Fibroblast of skin of scalp (primary cell): ENCODE measurements around the gene ZNF396.
A peak's percentile ranks its signal among the peaks of the same experiment; 100 is the strongest.

Experiments
- DNase-seq: peaks from one replicate; pipeline ENCODE4 v3.0.0-alpha.2; 2013

Gene ZNF396

DNA sequence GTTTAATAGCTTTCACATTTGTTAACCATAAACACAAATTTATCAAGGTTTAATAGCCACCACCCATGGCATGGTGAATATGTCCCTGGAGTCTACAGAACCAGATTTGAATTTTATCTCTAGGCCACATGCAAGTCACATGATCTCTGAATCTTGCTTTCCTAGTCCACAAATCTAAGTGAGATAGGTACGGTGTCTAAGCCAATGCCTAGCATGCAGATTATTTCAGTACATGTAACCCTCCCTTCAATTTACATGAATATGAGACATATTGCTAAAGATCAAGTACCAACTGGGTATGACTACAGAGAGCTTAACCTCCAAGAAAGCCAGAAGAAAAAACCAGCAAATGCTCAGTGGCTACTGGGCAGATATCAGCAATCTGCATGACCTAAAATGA lies 42.9 kb downstream of the ZNF396 start:
- DNase-seq = no peak

DNA sequence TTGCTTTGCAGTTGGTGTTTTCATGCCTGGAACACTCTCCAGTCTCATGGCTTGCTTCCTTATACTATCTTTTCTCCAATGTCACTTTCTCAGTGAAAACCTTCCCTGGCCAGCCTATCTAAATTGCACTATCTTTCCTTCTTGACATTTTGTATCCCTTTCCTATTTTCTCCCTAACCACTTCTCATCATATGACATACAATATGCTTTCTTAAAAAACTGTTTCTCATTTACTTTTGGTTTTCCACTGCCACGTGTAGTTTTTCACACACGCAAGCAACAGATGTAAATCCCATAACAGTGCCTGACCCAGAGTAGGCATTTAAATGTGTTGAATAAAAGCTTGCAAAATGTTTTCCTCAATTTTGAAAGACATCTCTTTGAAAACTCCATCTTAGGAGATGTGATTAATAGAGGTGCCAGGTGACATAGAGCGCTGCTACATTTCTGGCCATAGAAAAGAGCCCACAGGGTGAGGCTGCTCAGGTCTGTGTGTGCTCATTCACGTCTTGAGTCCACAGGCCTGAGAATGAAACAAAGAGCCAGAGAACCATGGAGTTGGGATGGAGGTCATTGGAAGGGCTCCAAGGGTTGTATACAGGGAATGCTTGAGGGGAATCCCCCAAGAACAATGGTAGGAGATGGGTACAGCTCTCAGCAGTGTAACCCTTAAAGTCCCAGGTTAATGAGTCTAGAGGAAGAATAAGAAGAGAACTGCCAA lies 45.6 kb downstream of the ZNF396 start:
- DNase-seq = no peak

DNA sequence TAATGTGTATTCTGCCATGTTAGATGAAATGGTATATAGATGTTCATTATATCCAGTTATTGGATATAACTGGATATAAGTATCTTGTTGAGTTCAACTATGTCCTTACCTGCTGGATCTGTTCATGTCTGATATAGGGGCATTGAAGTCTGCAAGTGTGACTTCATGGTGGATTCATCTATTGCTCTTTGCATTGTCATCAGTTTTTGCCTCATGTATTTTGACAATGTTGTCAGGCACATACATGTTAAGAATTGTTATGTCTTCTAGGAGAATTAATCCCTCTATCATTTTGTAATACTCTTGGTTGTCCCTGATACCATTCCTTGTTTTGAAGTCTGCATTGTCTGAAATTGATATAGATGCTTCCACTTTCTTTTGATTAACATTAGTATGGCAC lies 48.3 kb downstream of the ZNF396 start:
- DNase-seq = no peak

DNA sequence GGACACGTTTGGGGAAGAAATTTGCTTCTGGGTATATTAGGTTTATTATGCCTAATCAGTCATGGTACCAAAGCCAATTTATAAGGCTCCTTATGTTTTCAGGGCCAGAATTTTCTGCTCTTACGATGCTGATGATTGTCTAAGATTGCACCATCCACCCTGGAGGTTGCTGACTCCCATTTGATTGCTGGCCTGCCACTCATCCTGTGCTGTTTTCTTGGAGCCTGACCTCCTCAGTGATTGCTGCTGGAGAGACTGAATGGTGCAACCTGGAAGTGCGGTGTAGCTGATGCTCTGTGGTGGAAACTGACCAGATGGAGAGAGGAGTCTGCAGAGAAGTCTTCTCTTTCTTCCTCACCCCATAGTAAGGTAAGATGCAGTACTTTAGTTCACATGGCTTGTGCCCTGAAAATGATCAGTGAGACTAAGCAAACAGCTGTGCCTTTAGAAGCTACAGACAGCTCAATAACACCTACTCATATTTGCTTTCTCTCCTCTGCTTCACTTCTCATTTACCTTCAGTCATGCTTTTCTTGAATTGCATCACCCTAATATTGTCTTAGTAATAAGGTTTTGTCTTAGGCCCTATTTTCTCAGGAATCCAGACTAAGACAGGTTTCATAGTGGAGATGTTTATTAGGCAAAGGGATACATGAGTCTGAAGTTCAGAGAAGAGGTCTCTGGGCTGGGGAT lies 50.3 kb downstream of the ZNF396 start:
- DNase-seq = no peak

DNA sequence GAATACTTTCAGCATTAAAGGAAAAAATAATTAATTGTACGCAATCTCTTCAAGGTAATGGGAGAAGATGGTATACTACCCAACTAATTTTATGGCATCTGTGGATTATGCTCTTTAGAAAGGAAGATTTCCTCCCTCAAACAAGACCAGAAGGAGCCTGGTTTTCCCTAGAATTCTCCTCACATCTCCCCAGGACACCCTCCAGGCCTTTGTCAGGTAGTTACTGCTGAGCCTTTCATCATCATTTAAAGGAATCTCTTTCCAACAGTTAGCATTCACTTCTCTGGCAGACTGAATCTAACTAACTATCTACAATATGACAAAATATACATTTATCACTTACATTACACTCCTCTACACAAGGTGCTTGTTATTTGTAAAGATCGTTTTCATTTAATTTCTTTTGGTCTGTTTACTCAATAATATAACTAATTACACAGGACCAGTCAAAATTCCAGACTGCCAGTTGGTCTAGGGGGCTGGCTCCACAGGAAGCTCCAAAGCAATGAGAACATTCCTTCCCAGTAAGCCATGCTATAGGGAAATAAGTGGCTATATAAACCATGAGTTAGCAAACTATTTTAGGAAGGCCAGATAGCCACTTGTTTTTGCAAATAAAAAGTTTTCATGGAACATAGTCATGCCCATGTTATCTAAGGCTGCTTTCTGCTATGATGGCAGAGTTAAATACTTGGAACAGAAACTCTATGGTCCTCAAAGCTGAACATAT lies 52.0 kb downstream of the ZNF396 start:
- DNase-seq = peak; percentile 63

DNA sequence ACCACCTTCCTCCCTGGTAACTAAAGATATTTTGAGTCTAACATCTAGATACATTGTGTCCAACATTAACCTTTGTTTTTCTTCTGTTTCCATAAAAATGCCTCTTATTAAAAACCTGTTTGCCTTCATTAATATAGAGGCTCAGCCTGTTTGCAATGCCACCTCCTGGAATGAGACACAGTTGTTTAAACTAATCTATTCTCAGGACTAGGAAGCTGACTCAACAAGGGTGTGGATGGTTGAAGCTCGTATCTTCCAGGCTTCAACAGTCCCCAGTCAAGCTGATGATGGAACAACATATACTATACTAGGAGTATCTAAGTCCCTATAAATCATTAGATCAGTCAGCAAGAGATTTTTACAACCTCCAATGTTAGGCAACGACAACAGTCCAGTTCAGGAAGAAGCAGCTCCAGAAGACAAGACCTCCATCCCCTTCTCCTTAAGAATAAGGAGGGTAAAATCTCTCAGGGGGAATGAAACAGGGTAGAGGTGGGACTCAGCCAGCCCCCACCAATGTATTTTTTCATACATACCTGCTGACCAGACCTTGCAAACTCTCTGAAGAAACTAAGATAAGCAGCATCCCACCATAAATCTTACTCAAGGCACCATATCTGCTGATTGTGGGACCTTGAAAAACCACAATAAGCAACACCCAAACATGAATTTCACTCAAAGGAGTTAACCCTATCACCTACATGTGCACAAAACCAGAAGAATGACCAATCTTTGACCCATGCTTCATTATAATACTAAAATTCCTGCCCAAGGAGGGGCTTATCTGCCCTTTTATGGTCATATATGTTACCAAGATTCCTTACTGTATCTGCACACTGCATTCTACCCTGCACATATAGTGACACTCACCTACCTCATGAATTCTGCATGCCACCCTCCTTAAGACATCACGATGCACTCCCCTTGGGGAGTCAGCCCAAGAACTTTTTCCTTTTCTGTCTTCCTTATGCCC lies 54.4 kb downstream of the ZNF396 start:
- no peak for DNase-seq
